Fibroblast of lung (primary cell): ENCODE data around the gene CRACDL.

Experiments
- EZH2 ChIP-seq: IDR thresholded peaks from 2 replicates; pipeline ENCODE4 v1.5.1; 2012; ENCODE audit warnings: low read length, control low read depth, mild to moderate bottlenecking; ENCODE audit errors: missing control alignments
- TF ChIP-seq, protein P1 (sequence below), 2 donors: IDR thresholded peaks in 1 of 2; conservative IDR thresholded peaks in 1 of 2; 1 replicate in 1 of 2; 2 replicates in 1 of 2; pipeline ENCODE4 v1.5.1; 2011 to 2012; ENCODE audit warnings: low read length in 2 of 2, control low read depth in 1 of 2, inconsistent platforms in 1 of 2, low read depth in 1 of 2, mild to moderate bottlenecking in 1 of 2

DNA sequence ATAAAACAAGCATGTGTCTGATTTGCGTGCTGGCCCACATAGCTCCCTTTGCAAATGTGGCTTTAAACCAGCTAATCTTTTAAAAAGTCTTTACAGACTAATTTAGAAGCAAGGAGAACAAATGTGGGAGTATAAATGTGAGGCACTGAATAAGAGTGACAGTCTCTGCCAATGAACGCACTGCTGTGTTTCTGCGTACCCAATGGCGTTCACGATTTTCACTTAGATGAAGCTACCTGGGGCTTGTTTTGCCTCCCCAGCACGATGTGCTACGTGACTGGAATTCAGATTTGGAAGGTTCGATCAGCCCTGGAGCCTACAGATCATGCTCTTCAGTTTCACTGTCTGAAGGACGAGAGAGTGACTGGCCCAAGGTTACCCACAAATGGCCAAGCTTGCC is 10.8 kb upstream of the CRACDL start:
- no peak for TF ChIP-seq EZH2
- TF ChIP-seq, protein P1, sequence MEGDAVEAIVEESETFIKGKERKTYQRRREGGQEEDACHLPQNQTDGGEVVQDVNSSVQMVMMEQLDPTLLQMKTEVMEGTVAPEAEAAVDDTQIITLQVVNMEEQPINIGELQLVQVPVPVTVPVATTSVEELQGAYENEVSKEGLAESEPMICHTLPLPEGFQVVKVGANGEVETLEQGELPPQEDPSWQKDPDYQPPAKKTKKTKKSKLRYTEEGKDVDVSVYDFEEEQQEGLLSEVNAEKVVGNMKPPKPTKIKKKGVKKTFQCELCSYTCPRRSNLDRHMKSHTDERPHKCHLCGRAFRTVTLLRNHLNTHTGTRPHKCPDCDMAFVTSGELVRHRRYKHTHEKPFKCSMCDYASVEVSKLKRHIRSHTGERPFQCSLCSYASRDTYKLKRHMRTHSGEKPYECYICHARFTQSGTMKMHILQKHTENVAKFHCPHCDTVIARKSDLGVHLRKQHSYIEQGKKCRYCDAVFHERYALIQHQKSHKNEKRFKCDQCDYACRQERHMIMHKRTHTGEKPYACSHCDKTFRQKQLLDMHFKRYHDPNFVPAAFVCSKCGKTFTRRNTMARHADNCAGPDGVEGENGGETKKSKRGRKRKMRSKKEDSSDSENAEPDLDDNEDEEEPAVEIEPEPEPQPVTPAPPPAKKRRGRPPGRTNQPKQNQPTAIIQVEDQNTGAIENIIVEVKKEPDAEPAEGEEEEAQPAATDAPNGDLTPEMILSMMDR (conservative IDR thresholded peaks at IDR 0.05 in 1 of 2, IDR thresholded peaks at IDR 0.05 in 1 of 2; ENCODE audit: low read depth in 1 of 2, low read length in 2 of 2), result no peak
